Measurements from ENCODE around the gene ZNF141.

The ZNF141 gene

DNA sequence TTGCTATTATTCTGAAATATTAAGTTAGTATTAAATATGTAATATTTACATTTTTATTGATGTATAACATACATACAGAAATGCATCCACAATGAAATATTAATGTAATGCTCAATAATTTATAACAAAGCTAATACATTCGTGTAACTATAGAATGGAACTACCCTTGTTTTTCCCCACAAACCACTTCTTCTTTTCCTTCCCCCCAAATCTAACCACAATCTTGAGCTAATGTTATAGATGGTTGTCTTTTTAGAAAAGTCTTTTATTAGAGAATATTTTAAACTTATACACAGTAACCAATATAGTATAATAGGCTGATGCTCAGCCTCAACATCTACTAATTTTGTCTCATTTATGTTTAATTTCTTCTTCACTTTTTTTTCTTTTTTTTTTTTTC, 27.8 kb upstream of the ZNF141 start:
- Histone ChIP-seq H3K27me3 (ENCODE audit: insufficient read depth, insufficient read length) (no peaks in the 10 kb centered on the region), H3K4me3 (ENCODE audit: insufficient read length, low read depth) (no peak overlapping the region), H3K4me1 (ENCODE audit: insufficient read depth, insufficient read length) (no peaks in the 10 kb centered on the region), H3K9ac (ENCODE audit: insufficient read length, low read depth) (no peak overlapping the region), H3K36me3 (ENCODE audit: insufficient read depth, insufficient read length, low read length) (no peaks in the 10 kb centered on the region), H3K9me3 (ENCODE audit: insufficient read depth, low read length) (peaks cover 11% of the 10 kb centered on the region; the same call in 1 of the 2 replicates)
- DNase-seq (ENCODE audit: low read depth, low spot score): no peak
- TF ChIP-seq SUZ12 (IDR thresholded peaks at IDR 0.05; ENCODE audit: extremely low read depth, insufficient read depth, insufficient read length): no peak
- no peak for TF ChIP-seq ZNF274 (IDR thresholded peaks at IDR 0.05; ENCODE audit: low read depth, low read length)
- no peak for TF ChIP-seq YY1 (IDR thresholded peaks at IDR 0.05; ENCODE audit: insufficient read depth, insufficient read length)

DNA sequence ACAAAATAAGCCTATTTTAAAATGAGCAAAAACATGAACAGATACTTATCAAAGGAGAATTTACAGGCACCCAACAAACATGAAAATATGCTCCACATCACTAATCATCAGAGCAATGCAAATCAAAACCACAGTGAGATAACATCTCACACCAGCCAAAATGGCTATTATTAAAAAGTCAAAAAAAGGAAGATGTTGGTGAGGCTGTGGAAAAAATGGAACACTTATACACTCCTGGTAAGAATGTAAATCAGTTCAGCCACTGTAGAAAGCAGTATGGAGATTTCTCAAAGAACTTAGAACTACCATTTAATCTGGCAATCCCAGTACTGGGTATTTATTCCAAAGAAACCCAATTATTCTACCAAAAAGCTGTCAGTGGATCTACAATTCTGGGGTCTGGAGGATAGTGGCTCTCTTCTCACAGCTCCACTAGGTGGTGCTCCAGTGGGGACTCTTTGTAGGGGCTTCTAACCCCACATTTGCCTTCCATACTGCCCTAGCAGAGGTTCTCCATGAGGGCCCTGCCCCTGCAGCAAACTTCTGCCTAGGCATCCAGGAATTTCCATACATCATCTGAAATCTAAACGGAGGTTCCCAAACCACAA, 23.2 kb upstream of the ZNF141 start:
- TF ChIP-seq SUZ12 (IDR thresholded peaks at IDR 0.05; ENCODE audit: extremely low read depth, insufficient read depth, insufficient read length) (no peak), YY1 (IDR thresholded peaks at IDR 0.05; ENCODE audit: insufficient read depth, insufficient read length) (no peak), ZNF274 (IDR thresholded peaks at IDR 0.05; ENCODE audit: low read depth, low read length) (no peak)
- Histone ChIP-seq H3K4me3 (ENCODE audit: insufficient read length, low read depth) (no peak overlapping the region), H3K9ac (ENCODE audit: insufficient read length, low read depth) (no peak overlapping the region), H3K36me3 (ENCODE audit: insufficient read depth, insufficient read length, low read length) (no peaks in the 10 kb centered on the region), H3K4me1 (ENCODE audit: insufficient read depth, insufficient read length) (no peaks in the 10 kb centered on the region), H3K9me3 (ENCODE audit: insufficient read depth, low read length) (peaks cover 19% of the 10 kb centered on the region; the same call in 1 of the 2 replicates), H3K27me3 (ENCODE audit: insufficient read depth, insufficient read length) (no peaks in the 10 kb centered on the region)
- no peak for DNase-seq (ENCODE audit: low read depth, low spot score)

DNA sequence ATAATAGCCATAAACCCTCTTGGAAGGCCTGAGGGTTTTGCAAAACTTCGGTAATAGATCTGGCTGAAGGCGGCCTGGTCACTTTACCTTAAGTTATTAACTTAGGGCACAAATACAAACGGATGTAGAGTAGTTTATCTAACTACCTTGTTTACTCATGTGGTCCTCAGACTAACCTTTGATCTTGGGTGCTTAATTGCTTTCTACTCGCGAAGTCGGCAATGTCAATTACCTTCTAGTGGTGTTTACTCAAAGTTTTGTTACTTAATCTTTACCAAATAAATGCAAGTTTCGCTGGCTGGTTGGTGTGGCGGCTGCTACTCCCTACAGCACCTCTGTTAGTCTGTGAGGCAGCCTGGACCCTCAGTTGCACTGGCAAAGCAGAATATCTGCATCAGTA, 8.9 kb upstream of the ZNF141 start:
- TF ChIP-seq YY1 (IDR thresholded peaks at IDR 0.05; ENCODE audit: insufficient read depth, insufficient read length) (no peak), ZNF274 (IDR thresholded peaks at IDR 0.05; ENCODE audit: low read depth, low read length) (no peak), SUZ12 (IDR thresholded peaks at IDR 0.05; ENCODE audit: extremely low read depth, insufficient read depth, insufficient read length) (no peak)
- H3K9me3 ChIP-seq (ENCODE audit: insufficient read depth, low read length): no peaks in the 10 kb centered on the region; the same call in 1 of the 2 replicates
- no peak overlapping the region for H3K9ac ChIP-seq (ENCODE audit: insufficient read length, low read depth)
- H3K4me1 ChIP-seq (ENCODE audit: insufficient read depth, insufficient read length): no peaks in the 10 kb centered on the region
- H3K27me3 ChIP-seq (ENCODE audit: insufficient read depth, insufficient read length): no peaks in the 10 kb centered on the region
- DNase-seq (ENCODE audit: low read depth, low spot score): no peak
- H3K36me3 ChIP-seq (ENCODE audit: insufficient read depth, insufficient read length, low read length): no peaks in the 10 kb centered on the region
- H3K4me3 ChIP-seq (ENCODE audit: insufficient read length, low read depth): no peak overlapping the region

DNA sequence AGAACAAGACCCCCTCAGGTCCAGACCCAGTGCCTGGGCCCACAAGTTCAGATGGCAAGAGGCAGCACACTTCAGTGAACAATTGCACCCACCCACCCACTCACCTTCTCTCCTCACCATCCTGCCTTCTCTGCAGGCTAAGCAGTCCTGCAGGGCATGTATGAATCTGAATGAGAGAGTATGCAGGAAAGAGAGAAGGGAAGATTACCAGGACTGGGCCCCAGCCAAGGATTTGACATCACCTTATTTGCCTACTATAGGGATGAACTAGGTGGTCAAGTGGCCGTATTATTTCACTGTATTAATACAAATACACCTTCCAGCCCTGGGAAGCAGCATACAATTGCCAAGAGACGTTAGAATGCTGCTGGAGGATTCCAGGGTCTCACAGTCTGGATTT, 2.1 kb upstream of the ZNF141 start:
- Histone ChIP-seq H3K4me3 (ENCODE audit: insufficient read length, low read depth) (no peak overlapping the region), H3K36me3 (ENCODE audit: insufficient read depth, insufficient read length, low read length) (peaks cover 17% of the 10 kb centered on the region), H3K9me3 (ENCODE audit: insufficient read depth, low read length) (no peaks in the 10 kb centered on the region), H3K4me1 (ENCODE audit: insufficient read depth, insufficient read length) (peaks cover 3% of the 10 kb centered on the region), H3K27me3 (ENCODE audit: insufficient read depth, insufficient read length) (peaks cover 21% of the 10 kb centered on the region), H3K9ac (ENCODE audit: insufficient read length, low read depth) (no peak overlapping the region)
- TF ChIP-seq YY1 (IDR thresholded peaks at IDR 0.05; ENCODE audit: insufficient read depth, insufficient read length) (no peak), SUZ12 (IDR thresholded peaks at IDR 0.05; ENCODE audit: extremely low read depth, insufficient read depth, insufficient read length) (no peak), ZNF274 (IDR thresholded peaks at IDR 0.05; ENCODE audit: low read depth, low read length) (no peak)
- no peak for DNase-seq (ENCODE audit: low read depth, low spot score)

DNA sequence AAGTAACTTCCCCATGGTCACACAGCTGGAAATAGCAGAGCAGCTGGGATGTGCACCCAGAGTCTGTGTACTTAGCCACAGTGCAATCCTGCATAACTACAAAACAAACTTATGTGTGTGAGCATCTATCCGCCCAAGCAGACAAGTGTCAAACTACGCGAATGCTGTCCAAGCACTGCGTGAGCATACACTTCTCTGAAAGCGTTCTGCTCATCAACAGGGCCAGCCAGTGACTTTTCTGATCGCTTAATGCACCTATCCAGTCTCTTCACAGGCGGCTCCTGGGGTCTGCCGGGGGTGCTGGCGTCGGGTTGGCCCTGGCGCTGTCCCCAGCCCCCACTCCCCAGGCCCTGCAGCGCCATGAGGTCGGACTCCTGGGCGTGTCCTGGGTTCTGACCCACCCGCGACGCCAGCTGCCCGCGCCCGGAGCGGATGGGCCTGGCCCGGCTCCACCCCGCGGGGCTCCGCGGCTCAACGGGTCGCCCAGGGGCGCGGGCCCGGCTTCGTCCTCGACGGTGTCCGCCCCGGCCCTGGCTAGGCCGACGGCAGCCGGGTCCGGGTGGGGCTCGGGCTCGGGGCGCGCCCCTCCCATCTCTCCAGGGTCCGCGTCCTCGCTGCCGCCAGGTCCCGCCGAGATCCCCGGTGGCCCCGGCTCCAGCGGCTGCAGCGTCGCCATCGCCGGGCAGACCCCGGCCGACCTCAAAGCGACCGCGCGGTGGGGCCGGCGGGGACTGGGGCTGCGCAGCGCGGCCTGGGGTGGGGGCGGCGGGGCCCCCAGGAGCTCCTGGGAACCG, 1.3 kb upstream of the ZNF141 start:
- H3K27me3 ChIP-seq (ENCODE audit: insufficient read depth, insufficient read length): peaks cover 21% of the 10 kb centered on the region
- peaks cover 3% of the 10 kb centered on the region for H3K4me1 ChIP-seq (ENCODE audit: insufficient read depth, insufficient read length)
- TF ChIP-seq SUZ12 (IDR thresholded peaks at IDR 0.05; ENCODE audit: extremely low read depth, insufficient read depth, insufficient read length): no peak
- no peak for TF ChIP-seq YY1 (IDR thresholded peaks at IDR 0.05; ENCODE audit: insufficient read depth, insufficient read length)
- TF ChIP-seq ZNF274 (IDR thresholded peaks at IDR 0.05; ENCODE audit: low read depth, low read length): no peak
- peak overlapping the region; percentile 95 for H3K9ac ChIP-seq (ENCODE audit: insufficient read length, low read depth)
- H3K36me3 ChIP-seq (ENCODE audit: insufficient read depth, insufficient read length, low read length): peaks cover 18% of the 10 kb centered on the region
- H3K9me3 ChIP-seq (ENCODE audit: insufficient read depth, low read length): no peaks in the 10 kb centered on the region
- H3K4me3 ChIP-seq (ENCODE audit: insufficient read length, low read depth): peak overlapping the region; percentile 98
- no peak for DNase-seq (ENCODE audit: low read depth, low spot score)

DNA sequence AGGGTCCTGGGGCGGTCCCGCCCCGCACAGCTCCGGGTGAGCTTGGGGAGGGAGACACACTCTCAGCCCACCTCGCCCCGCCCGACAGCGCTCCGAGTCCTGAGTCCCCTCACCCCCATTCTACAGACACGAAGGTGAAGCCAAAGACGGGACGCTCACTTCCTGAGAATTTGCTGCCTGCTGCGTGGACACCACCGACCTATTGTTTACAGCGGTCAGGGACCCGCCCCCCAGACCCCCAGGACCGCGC, 796 bp upstream of the ZNF141 start:
- peak overlapping the region; percentile 98 for H3K4me3 ChIP-seq (ENCODE audit: insufficient read length, low read depth)
- H3K4me1 ChIP-seq (ENCODE audit: insufficient read depth, insufficient read length): peaks cover 3% of the 10 kb centered on the region
- no peaks in the 10 kb centered on the region for H3K9me3 ChIP-seq (ENCODE audit: insufficient read depth, low read length)
- peaks cover 21% of the 10 kb centered on the region for H3K27me3 ChIP-seq (ENCODE audit: insufficient read depth, insufficient read length)
- TF ChIP-seq YY1 (IDR thresholded peaks at IDR 0.05; ENCODE audit: insufficient read depth, insufficient read length): no peak
- no peak for TF ChIP-seq ZNF274 (IDR thresholded peaks at IDR 0.05; ENCODE audit: low read depth, low read length)
- no peak for TF ChIP-seq SUZ12 (IDR thresholded peaks at IDR 0.05; ENCODE audit: extremely low read depth, insufficient read depth, insufficient read length)
- peak overlapping the region; percentile 95 for H3K9ac ChIP-seq (ENCODE audit: insufficient read length, low read depth)
- H3K36me3 ChIP-seq (ENCODE audit: insufficient read depth, insufficient read length, low read length): peaks cover 23% of the 10 kb centered on the region
- DNase-seq (ENCODE audit: low read depth, low spot score): no peak

DNA sequence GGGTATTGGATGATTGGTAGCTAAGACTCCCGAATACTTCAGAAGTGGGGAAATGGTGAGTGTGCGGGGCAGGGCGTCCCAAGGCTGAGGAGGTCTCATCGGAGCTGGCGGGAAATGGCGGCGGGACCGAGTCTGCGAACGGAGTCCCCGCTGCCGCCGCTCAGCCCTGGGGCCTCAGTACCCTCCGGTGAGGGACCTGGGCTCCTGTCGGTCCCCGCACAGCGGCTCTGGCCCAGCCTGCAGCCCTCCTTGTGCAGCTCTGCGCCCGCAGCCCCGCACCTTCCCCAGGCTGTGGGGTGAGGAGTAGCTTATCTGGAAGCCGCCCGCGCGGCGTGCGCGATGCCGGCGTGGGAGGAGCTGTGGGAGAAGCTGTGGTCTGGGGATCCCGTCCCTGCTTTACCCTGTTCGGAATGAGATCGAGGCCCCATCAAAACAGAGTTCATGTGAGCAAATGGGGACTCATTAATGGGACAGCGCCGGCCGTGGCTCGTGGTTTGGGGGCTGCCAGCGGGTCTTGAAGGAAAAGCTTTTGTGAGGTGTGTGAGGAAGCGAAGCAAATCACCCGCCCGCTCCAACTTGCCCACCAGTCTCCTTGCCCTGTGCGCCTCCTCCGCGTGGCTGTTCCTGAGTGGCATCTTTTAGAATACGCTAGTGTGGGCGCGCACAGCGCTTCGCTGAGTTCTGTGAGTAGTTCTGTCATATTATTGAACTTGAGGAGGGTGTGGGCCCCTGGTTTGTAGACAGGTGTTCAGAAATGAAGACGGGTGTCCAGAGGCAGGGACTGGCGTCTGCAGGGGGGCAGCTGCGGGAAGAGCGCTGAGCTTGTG, 531 bp downstream of the ZNF141 start:
- Histone ChIP-seq H3K36me3 (ENCODE audit: insufficient read depth, insufficient read length, low read length) (peaks cover 29% of the 10 kb centered on the region), H3K9ac (ENCODE audit: insufficient read length, low read depth) (peak overlapping the region; percentile 95), H3K9me3 (ENCODE audit: insufficient read depth, low read length) (no peaks in the 10 kb centered on the region; the same call in 1 of the 2 replicates), H3K4me3 (ENCODE audit: insufficient read length, low read depth) (peak overlapping the region; percentile 98), H3K4me1 (ENCODE audit: insufficient read depth, insufficient read length) (peaks cover 3% of the 10 kb centered on the region), H3K27me3 (ENCODE audit: insufficient read depth, insufficient read length) (peaks cover 21% of the 10 kb centered on the region)
- no peak for DNase-seq (ENCODE audit: low read depth, low spot score)
- TF ChIP-seq YY1 (IDR thresholded peaks at IDR 0.05; ENCODE audit: insufficient read depth, insufficient read length) (no peak), ZNF274 (IDR thresholded peaks at IDR 0.05; ENCODE audit: low read depth, low read length) (no peak), SUZ12 (IDR thresholded peaks at IDR 0.05; ENCODE audit: extremely low read depth, insufficient read depth, insufficient read length) (no peak)
